ENCODE data around the gene MRPL19. TPM values are rescaled to one million over a fixed set of nuclear protein-coding genes. Genes with fewer than 3 reads are reported as not detected.

Gene MRPL19
- total RNA-seq, 1 donor from 2014 or later = 166 TPM

- no peak for DNase-seq (ENCODE audit: low spot score in 2 of 2)
- Histone ChIP-seq H3K27me3 (peaks cover 4% of the 10 kb centered on the region), H3K4me1 (no peaks in the 10 kb centered on the region), H3K36me3 (no peaks in the 10 kb centered on the region), H3K4me3 (no peak overlapping the region), H3K27ac (no peak overlapping the region), H3K9me3 (no peaks in the 10 kb centered on the region)
- no peak for TF ChIP-seq CTCF (IDR thresholded peaks at IDR 0.05)
- intact Hi-C loops (cut with DNase I) = no loop called here
These were observed 35.9 kb upstream of the MRPL19 start for GRCh38 chr2:75610671-75611070.

GRCh38 chr2:75612108-75612861 is 34.3 kb upstream of the MRPL19 start:
- intact Hi-C loops (cut with DNase I) = no loop called here
- H3K27ac ChIP-seq = no peak overlapping the region
- H3K4me3 ChIP-seq = no peak overlapping the region
- H3K36me3 ChIP-seq = no peaks in the 10 kb centered on the region
- H3K4me1 ChIP-seq = no peaks in the 10 kb centered on the region
- DNase-seq (ENCODE audit: low spot score in 2 of 2) = no peak
- no peaks in the 10 kb centered on the region for H3K9me3 ChIP-seq
- peaks cover 4% of the 10 kb centered on the region for H3K27me3 ChIP-seq
- no peak for TF ChIP-seq CTCF (IDR thresholded peaks at IDR 0.05)

GRCh38 chr2:75612862-75613243 is 33.7 kb upstream of the MRPL19 start:
- no peak for TF ChIP-seq CTCF (IDR thresholded peaks at IDR 0.05)
- H3K4me1 ChIP-seq = no peaks in the 10 kb centered on the region
- no peaks in the 10 kb centered on the region for H3K9me3 ChIP-seq
- DNase-seq (ENCODE audit: low spot score in 2 of 2) = no peak
- H3K27ac ChIP-seq = no peak overlapping the region
- H3K36me3 ChIP-seq = no peaks in the 10 kb centered on the region
- peaks cover 4% of the 10 kb centered on the region for H3K27me3 ChIP-seq
- no peak overlapping the region for H3K4me3 ChIP-seq
- intact Hi-C loops (cut with DNase I) = no loop called here

GRCh38 chr2:75614162-75614651 is 32.4 kb upstream of the MRPL19 start:
- no peak for DNase-seq (ENCODE audit: low spot score in 2 of 2)
- no peak for TF ChIP-seq CTCF (IDR thresholded peaks at IDR 0.05)
- no peaks in the 10 kb centered on the region for H3K9me3 ChIP-seq
- intact Hi-C loops (cut with DNase I) = no loop called here
- H3K4me3 ChIP-seq = no peak overlapping the region
- H3K27me3 ChIP-seq = no peaks in the 10 kb centered on the region
- H3K4me1 ChIP-seq = no peaks in the 10 kb centered on the region
- no peaks in the 10 kb centered on the region for H3K36me3 ChIP-seq
- no peak overlapping the region for H3K27ac ChIP-seq

- Histone ChIP-seq H3K36me3 (no peaks in the 10 kb centered on the region), H3K9me3 (no peaks in the 10 kb centered on the region), H3K27ac (no peak overlapping the region), H3K4me1 (no peaks in the 10 kb centered on the region), H3K27me3 (no peaks in the 10 kb centered on the region), H3K4me3 (no peak overlapping the region)
- no peak for DNase-seq (ENCODE audit: low spot score in 2 of 2)
- intact Hi-C loops (cut with DNase I) = no loop called here
- TF ChIP-seq CTCF (IDR thresholded peaks at IDR 0.05) = no peak
These were observed 30.2 kb upstream of the MRPL19 start for GRCh38 chr2:75616406-75616805.
